ENCODE measurements around the gene CNST. TPM values are rescaled to one million over a fixed set of nuclear protein-coding genes. Genes with fewer than 3 reads are reported as not detected.

CNST gene
- total RNA-seq, 1 experiment from 2014 or later: 19.8 TPM

DNA sequence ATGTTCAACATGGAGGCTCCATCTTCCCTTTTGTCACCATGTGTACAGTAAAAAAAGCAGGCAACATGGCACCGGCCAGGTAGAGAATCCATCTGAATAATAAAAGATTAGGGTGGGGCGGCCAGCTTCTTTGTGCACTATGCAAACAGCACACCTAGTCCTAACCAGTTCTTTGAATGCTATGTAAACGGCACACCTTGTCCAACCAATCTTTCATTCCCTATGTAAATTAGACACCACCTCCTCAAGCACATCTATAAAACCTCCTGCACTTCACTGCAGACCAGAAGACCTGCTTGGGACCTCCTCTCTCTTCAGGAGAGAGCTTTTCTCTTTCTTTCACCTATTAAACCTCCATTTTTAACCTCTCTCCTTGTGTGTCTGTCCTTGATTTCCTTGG, 28.4 kb upstream of the CNST start:
- TF ChIP-seq, protein P1, sequence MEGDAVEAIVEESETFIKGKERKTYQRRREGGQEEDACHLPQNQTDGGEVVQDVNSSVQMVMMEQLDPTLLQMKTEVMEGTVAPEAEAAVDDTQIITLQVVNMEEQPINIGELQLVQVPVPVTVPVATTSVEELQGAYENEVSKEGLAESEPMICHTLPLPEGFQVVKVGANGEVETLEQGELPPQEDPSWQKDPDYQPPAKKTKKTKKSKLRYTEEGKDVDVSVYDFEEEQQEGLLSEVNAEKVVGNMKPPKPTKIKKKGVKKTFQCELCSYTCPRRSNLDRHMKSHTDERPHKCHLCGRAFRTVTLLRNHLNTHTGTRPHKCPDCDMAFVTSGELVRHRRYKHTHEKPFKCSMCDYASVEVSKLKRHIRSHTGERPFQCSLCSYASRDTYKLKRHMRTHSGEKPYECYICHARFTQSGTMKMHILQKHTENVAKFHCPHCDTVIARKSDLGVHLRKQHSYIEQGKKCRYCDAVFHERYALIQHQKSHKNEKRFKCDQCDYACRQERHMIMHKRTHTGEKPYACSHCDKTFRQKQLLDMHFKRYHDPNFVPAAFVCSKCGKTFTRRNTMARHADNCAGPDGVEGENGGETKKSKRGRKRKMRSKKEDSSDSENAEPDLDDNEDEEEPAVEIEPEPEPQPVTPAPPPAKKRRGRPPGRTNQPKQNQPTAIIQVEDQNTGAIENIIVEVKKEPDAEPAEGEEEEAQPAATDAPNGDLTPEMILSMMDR (conservative IDR thresholded peaks at IDR 0.05): no peak
- H3K56ac ChIP-seq (ENCODE audit: insufficient read length, low read depth, low read length): no peak overlapping the region
- H2BK5ac ChIP-seq (ENCODE audit: insufficient read length, low read length): no peak overlapping the region
- H3K79me2 ChIP-seq (ENCODE audit: insufficient read depth, low read length): no peaks in the 10 kb centered on the region
- H3K9ac ChIP-seq (ENCODE audit: extremely low read depth, insufficient read length, low read length): no peak overlapping the region
- WGBS (ENCODE audit: extremely low coverage, insufficient read length, low lambda C conversion rate): no CpG with 5 or more reads among the region's 3 CpGs
- Mint-ChIP-seq H3K9me3 (no peaks in the 10 kb centered on the region), H3K27me3 (ENCODE audit: low read depth) (no peaks in the 10 kb centered on the region), H3K36me3 (ENCODE audit: insufficient read depth in 1 of 3, low read depth in 3 of 3) (peaks cover 4 to 26% (median 10%) of the 10 kb centered on the region in 3 experiments; a peak in 5 of 7 replicates), H3K4me1 (peaks cover 5 to 6% of the 10 kb centered on the region in 2 experiments), H3K27ac (no peak overlapping the region; a peak in 1 of 7 replicates), H3K4me3 (no peak overlapping the region)
- no peak overlapping the region for H3K23ac ChIP-seq (ENCODE audit: insufficient read length, low read depth, low read length)
- H2AFZ ChIP-seq (ENCODE audit: low read length): no peak overlapping the region
- no peak overlapping the region for H2BK120ac ChIP-seq (ENCODE audit: low read depth, low read length, poor library complexity, severe bottlenecking)
- no peak overlapping the region for H4K5ac ChIP-seq (ENCODE audit: insufficient read length, low read depth, low read length)
- H2BK12ac ChIP-seq (ENCODE audit: insufficient read length, low read depth, low read length): no peak overlapping the region
- no peak overlapping the region for H3K18ac ChIP-seq (ENCODE audit: insufficient read length, low read depth, low read length)
- H3K27me3 ChIP-seq (ENCODE audit: insufficient read depth, low read length): no peaks in the 10 kb centered on the region
- H4K91ac ChIP-seq (ENCODE audit: insufficient read length, low read depth, low read length): no peak overlapping the region
- H3K23me2 ChIP-seq (ENCODE audit: insufficient read length, low read depth, low read length, poor library complexity, severe bottlenecking): no peaks in the 10 kb centered on the region
- H3T11ph ChIP-seq (ENCODE audit: low read length): no peak overlapping the region
- no peaks in the 10 kb centered on the region for H4K20me1 ChIP-seq (ENCODE audit: control insufficient read depth, insufficient read depth, insufficient read length)
- no peak overlapping the region for H2BK20ac ChIP-seq (ENCODE audit: low read depth, low read length, poor library complexity, severe bottlenecking)
- no peak overlapping the region for H4K8ac ChIP-seq (replicated peaks; ENCODE audit: insufficient read length, low read depth, low read length)
- H2AK5ac ChIP-seq (ENCODE audit: insufficient read length, low read length): no peak overlapping the region
- H3K9me3 ChIP-seq (ENCODE audit: control insufficient read depth, low read depth, low read length): no peaks in the 10 kb centered on the region
- H3K4ac ChIP-seq (ENCODE audit: low read depth, low read length): no peak overlapping the region
- H3K79me1 ChIP-seq (ENCODE audit: insufficient read depth, low read depth, low read length, poor library complexity, severe bottlenecking): no peaks in the 10 kb centered on the region
- DNase-seq: no peak
- H3K4me1 ChIP-seq (ENCODE audit: insufficient read depth, low read length): no peaks in the 10 kb centered on the region
- no peak overlapping the region for H3K27ac ChIP-seq (ENCODE audit: insufficient read length, low read depth, low read length)
- H3K4me2 ChIP-seq (ENCODE audit: insufficient read depth, insufficient read length, low read length): no peak overlapping the region
- no peak overlapping the region for H2BK15ac ChIP-seq (ENCODE audit: low read depth, low read length)
- no peak overlapping the region for H3K14ac ChIP-seq (ENCODE audit: insufficient read depth, low read length)
